GM18867 (cell line): ENCODE data around the gene GPC6.
"Not testable (repeated sequence)": the region's sequence is repeated elsewhere in the genome, so short reads cannot be mapped to it uniquely, and the experiment has no call there.

Experiments
- ATAC-seq: cut with Tn5 transposase; IDR thresholded peaks from one replicate; pipeline ENCODE4 v1.9.1; 2021; ENCODE audit warnings: mild to moderate bottlenecking, moderate library complexity; ENCODE audit not compliant: unreplicated experiment

GPC6 gene

DNA sequence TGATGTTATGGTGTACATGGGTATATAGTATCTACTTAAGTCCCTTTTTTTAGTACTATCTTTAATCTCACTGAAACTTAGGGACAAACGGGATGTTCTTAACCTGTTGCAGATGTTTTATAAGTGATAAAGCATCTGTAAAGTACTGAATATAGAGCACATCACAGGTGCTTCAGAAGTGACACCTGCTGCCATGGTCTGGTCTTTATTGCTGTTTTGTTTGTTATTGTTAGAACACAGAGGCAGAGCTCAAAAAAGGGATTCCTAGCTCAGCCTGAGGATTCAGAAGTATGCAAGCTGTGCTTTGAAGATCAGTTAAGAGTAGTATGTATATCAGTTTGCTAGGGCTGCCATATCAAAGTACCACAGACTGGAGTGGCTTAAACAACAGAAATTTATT, 1033.4 kb downstream of the GPC6 start:
- ATAC-seq: no peak

DNA sequence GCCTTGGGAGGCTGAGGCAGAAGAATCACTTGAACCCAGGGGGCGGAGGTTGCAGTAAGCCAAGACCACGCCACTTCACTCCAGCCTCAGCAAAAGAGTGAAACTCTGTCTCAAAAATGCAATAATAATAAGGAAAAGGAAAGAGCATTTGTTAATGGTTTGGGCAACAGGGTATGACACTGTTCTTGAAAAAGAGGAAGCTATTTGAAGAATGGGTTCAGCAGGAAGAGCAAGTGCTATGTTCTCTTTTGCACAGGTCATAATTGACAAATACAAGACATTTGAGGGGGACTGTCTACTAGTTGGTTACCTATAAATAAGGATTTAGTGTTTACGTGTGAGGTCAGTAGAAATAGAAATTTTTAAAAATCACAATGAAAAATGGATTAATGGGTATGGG, 1034.6 kb downstream of the GPC6 start:
- ATAC-seq: no peak

DNA sequence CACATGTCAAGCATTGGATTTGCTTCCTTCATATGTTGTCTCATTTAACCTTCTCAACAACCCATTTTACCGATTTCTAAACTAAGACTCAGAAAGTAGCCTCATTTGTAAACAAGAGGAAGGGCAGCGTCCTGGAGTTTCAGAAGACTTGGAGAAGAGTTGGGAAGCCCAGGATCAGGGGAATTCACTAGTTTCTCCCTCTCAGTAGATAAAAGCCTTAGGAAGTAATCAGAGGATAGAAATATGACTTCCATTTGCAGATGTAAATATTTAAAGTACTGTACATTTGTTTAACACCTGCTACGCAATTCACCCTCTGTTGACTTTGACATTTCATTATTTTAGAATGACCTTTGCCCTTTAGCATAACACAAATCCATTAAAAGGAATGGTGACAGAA, 1036.4 kb downstream of the GPC6 start:
- no peak for ATAC-seq

DNA sequence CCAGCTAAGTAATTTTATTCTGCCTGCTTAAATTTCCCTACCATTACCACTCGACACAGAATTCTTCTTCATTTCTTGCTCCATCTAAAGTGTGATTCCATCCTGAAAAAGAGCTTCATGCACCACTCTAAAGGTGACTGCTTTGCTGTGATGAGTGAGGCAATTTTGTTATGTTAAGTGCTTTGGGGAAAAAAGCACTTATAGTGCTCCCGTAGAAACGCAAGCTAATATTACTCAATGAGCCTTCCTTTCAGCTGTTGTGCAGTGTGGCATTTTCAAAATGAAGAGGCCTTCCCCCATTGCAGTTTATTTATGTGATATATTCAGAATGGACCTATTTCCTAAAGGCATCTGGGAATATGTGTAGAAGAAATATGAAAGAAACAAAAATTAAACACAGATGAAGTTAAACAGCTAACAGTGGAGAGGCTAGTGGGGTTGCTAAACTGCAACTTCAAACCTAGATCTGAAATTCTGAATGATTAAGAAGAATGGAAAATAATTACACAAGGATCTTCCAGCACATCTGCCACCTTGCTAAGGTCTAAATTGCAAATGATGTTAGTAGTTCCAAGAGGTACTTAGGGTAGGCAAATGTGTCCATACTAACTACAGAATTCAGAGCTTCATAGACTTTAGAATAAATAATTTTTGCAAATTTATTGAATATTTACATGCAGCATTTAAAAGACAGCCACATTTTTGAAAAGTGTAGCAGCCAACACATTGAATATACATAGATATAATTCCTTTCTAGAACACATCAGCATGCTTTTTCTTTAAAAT, 1041.2 kb downstream of the GPC6 start:
- no peak for ATAC-seq

DNA sequence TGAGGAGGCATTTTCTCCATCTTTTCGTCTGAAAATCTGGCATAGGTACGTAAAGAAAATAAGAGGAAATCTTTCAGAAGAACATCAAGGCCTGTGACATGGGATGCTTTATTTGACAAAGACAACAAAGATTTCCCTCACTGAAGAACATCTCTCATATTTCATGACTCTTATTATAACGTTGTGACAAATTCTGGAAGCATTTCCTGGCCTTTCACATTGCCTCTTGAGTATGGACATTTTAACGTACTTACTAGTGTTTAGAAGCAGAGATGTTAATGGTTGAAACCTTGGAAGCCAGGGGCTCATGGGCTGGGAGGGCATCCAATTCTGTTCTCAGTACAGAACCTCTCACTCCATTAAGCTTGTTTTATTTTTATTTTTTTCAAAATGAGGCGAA, 1042.1 kb downstream of the GPC6 start:
- no peak for ATAC-seq

DNA sequence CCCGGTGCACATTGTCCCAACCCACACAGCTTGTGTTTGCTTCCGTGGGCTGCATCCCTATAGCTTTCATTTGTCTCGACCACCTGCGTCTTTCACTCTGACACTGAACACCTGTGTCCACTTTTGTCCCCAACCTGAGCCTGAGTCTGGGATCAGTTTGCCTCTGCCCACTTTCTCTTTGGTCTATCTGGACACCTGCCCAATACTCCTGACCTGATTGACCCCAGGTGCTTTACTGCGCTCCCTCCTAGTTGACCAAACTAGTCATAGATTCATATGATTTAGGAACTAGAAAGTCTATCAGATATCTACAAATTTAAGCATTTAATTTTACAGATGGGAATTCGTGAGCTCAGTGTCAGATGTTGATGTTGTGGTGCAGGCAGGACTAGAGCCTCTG, 1043.0 kb downstream of the GPC6 start:
- no peak for ATAC-seq

DNA sequence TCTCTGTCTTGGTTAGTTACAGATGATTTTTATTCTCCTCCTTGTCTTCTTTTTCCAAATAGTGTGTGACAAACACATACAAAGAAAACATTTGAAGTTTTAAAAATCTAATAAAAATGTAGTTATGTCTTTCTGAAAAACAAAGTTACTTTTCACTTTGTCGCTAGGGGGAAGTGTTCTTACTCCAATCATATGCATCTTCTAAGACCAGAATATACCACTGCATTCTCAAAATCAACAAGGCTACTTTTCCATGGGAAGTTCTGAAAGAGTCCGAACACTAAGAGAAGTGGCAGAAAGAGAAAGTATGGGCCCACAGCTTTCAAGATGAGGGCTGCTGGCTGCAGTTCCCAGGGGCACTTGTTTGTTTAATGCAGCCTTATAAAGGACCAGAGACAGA, 1043.9 kb downstream of the GPC6 start:
- no peak for ATAC-seq

DNA sequence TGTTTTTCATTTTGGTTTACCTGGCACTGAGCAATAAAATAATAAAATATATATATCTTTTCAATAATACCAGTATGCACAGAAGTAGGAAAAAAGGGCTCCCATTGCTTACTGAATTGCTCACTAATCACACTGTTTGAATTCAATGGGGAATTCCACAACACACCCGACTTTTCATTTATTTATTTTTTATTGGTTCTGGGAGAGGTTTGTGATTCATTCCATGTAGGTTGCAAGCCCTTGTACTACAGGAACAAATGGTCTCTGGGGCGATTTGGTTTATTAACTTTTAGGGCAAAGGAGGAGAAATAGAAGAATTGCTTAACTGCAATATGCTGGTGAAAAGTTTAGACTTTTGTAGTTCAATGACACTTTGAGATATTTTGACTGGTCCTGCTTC, 1045.4 kb downstream of the GPC6 start:
- no peak for ATAC-seq

DNA sequence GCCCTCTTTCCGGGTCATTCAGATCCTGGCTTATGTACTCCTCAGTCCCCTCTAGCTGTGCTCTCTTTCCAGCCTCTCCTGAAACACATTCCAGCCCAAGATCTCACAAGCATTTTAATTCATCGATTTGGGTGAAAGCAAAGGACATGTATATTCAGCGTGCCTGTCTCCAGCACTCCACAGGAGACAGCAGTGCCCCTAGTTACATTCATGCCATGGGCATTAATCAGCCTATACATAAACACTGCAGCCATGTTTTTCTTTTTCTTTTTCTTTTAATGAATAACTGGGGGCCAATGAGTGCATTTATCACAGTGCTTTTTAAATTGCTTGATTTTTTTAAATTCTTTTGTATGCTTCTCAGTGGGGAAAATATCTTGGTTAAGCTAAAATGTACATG, 1053.7 kb downstream of the GPC6 start:
- ATAC-seq: no peak

DNA sequence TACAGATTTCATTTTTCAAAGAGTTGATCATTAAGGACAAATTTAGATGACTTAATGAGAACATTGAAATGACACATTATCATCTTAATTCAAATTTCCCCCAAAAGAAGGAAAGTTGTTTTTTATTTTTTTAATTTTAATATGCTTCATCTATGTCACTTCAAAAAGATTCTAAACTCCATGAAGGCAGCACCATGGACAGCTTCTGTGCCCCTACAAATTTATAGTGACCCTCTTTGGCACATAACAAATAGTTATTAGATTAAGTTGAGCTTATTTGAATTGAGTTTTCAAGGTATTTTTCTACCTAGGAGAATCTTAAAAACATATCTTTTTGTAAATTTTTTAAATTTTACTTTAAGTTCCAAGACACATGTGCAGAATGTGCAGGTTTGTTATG, 1054.2 kb downstream of the GPC6 start:
- no peak for ATAC-seq

DNA sequence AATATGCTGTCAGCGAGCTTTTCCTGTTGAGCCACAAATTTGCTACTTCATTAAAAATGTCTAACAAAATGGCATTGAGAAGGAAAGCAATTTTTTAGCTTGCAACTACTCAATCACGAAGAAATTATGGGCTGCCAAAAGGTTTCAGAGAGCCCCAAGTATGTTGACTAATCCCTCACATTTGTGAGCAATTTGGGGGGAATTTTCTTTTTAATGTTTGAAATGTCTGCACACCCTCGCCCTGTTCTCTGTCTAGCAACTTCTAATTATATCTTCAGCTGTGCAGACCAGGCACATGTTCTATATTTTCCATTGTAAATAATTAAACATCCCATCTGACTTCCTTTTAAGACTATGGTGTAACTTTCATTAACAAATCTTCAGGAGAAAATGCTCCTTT, 1060.0 kb downstream of the GPC6 start:
- no peak for ATAC-seq

DNA sequence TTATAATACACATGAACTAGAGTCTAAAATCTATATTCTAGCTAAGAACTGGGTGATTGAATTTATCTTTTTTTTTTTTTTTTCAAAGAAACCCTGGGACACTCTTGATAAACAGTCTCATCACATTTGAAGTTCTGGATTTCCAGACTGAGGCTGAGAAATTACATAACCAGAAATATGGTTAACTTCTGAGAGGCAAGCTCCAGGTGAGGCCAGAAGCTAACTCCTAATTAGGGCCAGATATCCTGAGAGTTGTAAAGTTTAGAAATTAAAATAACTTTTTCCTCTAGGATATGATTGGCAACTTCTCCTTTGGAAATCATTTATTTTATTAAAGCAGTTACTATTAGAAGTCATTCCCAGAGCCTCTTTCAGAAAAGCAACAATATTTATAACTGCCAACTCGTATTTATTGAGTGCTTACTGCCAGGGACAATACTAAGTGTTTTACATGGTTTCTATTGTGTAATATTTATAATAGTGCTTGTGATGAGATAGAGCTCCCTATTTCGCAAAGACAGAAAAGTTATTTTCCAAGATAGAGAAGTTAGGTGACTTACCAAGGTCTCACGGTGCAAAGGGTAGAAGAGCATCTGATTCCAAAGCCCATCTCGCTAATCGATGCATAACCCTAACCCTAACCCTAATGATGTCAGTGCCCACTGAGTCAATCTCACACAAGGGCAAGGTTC, 1065.2 kb downstream of the GPC6 start:
- ATAC-seq: no peak

DNA sequence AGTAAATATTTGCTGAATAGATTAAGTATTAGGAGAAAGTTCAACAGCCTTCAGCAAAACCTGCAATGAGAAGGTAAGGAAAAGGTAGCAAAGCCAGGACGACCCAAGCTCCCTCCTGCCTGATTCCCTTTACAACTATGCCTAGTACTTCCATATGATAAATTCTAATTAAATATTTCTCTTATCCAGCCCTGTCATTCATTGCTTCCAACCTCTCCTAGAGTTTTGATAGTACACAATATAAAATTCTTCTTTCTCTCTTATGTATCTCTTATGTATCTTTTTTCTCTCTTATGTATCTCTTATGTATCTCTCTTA, 1065.7 kb downstream of the GPC6 start:
- ATAC-seq: no peak

DNA sequence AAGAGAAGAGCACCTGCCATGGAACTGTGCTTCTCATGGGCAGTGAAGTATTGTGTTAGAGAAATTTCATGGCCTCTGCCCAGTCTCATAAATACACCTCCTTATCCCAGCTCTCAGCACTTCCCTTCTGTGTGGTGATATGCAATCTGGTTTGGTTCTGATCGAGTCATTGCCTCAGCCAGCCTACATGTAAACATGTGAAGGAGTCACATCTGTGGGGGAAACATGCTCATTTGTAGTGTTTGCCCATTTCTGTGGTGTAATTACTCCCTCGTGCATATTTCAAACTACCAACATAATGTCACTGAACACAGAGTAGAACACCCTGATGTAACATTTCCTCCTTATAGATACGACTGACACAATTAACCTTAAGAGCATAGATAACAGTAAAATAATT, 1069.9 kb downstream of the GPC6 start:
- ATAC-seq: no peak

DNA sequence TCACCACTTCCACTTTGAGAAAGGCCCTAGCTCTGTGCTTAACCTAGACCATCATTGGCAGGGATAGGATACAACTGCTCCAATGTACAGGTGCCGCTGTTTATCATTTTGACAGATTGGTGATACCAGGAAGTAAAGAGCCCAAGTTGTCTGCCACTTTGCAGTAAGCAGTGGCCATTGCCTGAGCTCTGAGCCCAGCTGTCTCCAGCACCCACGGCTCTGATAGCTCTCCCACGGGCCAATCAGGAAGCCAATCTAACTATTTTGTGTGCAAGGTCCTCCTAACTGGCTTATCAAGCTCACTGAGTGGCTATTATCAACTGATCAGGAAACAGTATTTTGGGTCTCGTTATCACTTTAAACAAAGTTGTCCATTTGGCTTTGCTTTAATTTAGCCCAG, 1071.7 kb downstream of the GPC6 start:
- no peak for ATAC-seq

DNA sequence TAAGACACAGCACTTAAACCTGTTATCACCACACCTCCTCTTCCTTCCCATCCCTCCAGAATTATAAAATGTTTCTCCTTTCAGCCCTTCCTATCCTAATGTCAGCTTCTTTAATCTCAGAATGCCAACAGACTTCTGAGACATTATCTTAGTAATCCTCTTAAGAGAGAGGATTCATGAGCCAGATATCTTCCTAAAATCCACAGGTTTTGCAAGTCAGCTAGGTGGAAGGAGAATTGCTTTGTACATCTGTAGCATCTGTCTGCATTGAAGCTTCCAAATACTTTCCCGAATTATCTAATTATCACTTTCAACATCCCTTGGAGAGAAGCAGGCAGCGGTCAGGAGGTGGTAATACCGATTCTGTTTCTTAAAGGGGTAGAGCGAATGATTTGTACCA, 1073.8 kb downstream of the GPC6 start:
- no peak for ATAC-seq

DNA sequence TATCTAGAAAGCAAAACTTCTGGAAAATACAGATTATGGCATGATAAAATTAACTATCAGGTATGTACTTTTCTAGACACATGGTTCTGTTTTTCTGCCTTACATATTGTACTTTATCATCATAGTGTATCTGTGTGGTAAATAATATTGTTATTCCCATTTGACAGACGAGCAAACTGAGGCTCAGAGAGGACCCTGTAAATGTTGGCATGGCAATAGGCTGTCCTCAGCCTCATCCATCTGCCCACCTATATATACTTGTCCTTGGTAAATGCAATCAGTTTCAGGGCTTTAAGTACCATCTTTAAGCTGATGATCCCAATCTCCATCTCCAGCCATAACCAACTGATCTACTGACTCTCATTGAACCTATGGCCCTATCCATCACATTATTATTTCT, 1074.9 kb downstream of the GPC6 start:
- no peak for ATAC-seq

DNA sequence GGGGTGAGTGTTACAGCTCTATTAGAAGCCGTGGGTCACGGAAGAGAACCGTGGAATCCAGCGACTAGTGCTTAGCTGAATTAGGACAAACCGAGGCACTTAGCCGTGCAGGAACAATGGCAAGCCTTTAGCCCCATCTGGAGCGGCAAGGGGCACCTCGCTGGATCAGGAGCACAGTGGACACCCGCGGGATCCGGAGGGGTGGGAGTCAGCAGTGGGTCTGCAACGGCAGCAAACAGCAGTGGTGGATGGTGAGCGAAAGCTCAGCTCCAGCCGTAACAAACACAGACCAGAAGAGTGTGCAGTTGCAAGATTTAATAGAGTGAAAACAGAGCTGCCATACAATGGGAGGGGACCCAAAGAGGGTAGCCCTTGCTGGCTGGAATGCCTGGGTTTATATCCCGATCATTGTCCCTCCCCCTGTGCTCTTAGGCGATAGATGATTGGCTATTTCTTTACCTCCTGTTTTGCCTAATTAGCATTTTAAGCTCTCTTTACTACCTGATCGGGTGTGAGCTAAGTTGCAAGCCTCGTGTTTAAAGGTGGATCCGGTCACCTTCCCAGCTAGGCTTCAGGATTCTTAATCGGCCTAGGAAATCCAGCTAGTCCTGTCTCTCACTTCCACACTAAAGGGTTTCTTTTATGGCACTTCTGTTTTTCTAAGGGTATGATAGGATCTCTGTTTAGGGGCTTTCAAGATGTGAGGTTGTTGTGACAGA, 1076.4 kb downstream of the GPC6 start:
- not testable (repeated sequence) for ATAC-seq

DNA sequence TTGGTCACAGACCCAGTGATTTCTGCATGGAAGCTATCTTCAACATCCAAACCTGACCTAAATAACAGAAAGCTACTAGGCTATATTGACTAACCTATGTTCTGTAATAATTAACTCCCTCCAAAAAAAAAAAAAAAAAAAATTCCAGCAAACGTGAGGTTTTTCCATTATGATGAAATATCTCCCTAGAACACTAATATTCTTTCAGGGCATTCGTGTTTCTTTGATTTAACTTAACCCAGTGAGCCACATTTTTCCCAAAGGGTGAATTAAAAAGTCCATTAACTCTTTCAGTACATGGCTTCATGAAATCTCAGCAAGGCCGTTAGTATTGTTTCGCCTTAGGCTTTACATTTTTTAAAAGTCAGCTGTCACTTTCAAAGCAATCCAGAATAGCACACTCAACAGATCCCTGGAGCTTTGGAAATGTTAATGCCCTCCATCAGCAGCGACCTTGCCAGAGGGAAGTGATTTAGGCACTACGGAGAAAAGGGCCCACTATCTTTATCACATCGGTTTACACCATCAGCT, 1077.1 kb downstream of the GPC6 start:
- no peak for ATAC-seq

DNA sequence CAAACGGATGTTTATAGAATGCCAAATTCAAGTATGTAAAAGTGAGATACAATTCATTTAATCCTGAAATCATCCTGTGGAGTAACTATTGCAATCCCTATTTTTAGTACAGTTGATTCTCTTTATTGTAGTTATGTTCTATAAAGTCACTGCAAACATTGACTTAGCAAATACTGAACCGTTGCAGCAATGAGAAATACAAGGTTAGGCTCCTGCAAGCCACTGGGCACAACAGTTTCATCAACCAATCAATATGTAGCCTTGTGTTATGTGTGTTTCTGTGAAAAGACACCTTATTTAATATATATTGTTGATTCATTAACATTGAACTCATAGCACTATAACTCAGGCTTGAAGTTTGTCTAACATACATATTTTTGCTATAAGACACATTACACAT, 1078.4 kb downstream of the GPC6 start:
- ATAC-seq: no peak

DNA sequence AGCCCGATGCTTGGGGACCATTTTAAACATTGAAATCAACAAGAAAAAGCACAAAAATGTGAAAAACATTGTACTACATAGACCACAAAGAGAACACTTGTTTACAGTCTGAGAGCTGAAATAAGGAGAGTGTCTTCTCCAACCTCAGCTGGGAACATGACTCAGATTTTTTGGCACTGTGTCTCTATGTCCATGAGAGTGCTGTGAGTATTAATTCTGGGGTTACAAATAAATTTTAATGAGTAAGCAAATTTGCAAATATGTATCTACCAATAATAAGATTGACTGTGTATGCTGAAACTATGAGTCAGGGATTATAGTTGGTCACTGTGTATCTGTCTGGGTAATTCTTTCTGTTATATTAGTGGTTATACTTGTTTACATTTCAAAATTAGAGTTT, 1078.9 kb downstream of the GPC6 start:
- no peak for ATAC-seq

DNA sequence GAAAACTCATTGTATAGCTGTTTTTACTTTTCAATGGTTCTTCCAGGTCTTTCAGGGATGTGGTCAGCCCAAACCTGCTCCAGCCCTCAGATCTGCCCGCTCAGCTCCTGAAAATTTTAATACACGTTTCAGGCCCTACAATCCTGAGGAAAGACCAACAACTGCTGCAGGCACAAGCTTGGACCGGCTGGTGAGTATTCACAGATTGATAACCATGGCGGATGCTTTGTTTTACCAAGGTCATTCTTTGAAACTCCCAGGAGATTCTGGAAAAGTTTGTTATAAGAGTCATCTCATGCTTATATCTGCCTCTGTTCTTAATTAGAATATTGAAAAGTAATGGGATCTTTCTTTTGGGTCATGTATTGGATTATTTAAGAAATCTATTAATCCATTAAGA, 1079.3 kb downstream of the GPC6 start:
- ATAC-seq: no peak
